NCI-H446 (cell line): ENCODE results near the gene PLAC9.
A peak's percentile ranks its signal among the peaks of the same experiment; 100 is the strongest.

ENCODE experiments used
- DNase-seq, 2 experiments: peaks; one replicate each; lab custom pipeline; 2025; lab: John Stamatoyannopoulos, UW

PLAC9 gene

GRCh38 chr10:80160361-80161320 lies 28.1 kb downstream of the PLAC9 start:
- DNase-seq: no peak

- no peak for DNase-seq
These were observed 29.0 kb downstream of the PLAC9 start for GRCh38 chr10:80161321-80162083.

GRCh38 chr10:80163741-80164341 lies 31.3 kb downstream of the PLAC9 start:
- peak in 1 of 2 experiments; percentile 5 for DNase-seq

DNA sequence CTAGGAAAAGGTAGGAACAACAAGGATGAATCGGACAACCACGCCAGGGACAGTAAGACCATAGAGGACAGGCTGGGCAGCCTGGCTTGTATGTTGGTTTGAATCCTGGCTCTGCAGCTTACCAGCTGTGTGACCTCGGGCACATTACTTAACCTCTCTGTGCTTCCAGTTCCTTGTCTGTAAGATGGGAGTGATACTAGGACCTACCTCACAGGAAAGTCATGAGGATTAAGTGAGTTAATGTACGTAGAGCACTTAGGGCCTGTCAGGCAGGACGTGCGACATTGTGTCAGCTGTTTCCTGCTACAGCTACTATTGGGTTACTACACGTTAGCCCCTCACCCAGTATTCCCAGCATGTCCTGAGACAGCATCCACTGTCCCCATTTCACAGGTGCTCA lies 32.1 kb downstream of the PLAC9 start:
- no peak for DNase-seq

- no peak for DNase-seq
These were observed 32.6 kb downstream of the PLAC9 start for GRCh38 chr10:80165173-80165572.

- DNase-seq: no peak
These were observed 34.3 kb downstream of the PLAC9 start for GRCh38 chr10:80166581-80167470.

GRCh38 chr10:80167471-80168161 lies 35.1 kb downstream of the PLAC9 start:
- DNase-seq: no peak

GRCh38 chr10:80168162-80168511 lies 35.6 kb downstream of the PLAC9 start:
- no peak for DNase-seq

DNA sequence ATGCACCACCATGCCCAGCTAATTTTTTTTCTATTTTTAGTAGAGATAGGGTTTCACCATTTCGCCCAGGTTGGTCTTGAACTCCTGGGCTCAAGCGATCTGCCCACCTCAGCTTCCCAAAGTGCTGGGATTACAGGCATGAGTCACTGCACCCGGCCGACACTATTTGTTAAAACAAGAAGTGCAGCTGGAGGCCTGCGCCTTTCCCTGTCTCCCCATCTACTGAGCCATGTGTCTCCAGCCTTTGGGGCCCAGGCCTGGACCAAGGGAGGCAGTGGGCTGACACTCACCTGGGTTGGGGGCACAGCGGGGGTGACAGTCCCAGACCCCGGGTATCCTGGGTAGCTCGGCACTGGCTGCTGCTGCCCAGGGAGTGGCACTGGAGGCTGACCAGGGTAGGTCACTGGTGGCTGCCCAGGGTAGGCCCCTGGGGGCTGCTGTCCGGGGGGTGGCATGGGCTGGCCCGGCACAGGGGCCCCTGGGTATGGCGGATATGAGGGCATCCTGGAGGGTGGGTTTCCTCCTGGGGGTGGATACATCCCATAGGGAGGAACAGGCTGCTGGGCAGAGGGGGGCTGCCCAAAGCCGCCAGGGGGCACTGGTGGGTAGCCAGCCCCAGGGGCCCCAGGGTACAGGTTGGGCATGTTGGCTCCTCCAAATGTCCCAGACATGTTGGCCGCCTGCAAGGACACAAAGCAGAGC lies 36.3 kb downstream of the PLAC9 start:
- no peak for DNase-seq

DNA sequence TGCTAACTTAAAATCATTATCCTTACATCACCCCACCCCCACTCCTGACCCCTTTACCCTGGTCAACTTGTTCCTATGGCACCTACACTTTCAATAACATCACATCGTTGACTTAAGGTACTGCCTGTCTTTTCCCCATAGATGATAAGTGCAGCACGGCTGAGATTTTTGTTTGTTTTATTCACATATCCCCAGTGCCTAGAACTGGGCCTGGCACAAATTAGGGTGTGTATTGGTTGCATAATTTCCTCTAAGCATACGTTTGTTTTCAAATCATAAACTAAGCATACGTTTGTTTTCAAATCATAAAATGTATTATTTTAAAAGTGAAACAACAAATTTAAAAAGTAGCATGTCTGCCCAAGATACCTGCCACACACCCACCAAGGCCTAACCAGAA lies 37.5 kb downstream of the PLAC9 start:
- DNase-seq: no peak

- DNase-seq: no peak
These were observed 38.1 kb downstream of the PLAC9 start for GRCh38 chr10:80170641-80171040.

DNA sequence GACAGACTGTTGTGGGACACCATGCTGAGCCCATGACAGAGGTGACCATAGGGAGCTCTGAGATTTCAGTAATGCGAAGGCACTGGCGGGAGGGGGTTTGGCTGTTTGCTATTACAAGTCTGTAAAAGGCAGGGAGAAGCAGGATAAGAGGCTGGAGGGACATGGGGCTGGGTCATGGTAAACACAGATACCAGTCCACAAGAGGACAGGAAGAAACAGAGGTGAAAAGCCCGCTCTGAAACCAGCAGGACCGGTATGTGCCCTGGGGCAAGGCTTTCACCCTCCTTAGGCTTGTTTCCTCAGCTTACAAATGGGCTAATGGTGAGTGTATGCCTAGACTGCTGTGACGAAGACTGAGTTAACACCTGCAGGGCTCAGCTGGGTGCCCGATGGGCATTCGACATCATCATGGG lies 38.7 kb downstream of the PLAC9 start:
- no peak for DNase-seq

- no peak for DNase-seq
These were observed 40.4 kb downstream of the PLAC9 start for GRCh38 chr10:80172896-80173295.

DNA sequence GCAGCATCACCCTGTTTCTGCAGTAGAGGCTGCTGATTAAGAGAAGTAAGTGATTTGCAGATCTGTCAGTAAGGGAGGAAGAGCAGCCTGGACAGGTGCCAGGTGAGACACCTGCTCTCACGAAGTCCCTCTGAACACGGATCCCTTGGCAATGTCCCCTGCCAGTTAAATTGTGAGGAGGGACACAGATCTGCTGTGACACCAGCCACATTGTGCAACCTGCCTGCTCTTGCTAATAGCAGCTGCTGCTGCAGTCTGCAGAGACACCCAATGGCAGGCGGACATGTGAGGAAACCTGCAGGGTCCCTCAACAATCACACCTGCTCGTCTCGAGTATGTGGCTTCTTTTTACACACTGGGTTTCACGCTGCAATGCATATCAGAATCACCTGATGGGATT lies 40.9 kb downstream of the PLAC9 start:
- DNase-seq: no peak

DNA sequence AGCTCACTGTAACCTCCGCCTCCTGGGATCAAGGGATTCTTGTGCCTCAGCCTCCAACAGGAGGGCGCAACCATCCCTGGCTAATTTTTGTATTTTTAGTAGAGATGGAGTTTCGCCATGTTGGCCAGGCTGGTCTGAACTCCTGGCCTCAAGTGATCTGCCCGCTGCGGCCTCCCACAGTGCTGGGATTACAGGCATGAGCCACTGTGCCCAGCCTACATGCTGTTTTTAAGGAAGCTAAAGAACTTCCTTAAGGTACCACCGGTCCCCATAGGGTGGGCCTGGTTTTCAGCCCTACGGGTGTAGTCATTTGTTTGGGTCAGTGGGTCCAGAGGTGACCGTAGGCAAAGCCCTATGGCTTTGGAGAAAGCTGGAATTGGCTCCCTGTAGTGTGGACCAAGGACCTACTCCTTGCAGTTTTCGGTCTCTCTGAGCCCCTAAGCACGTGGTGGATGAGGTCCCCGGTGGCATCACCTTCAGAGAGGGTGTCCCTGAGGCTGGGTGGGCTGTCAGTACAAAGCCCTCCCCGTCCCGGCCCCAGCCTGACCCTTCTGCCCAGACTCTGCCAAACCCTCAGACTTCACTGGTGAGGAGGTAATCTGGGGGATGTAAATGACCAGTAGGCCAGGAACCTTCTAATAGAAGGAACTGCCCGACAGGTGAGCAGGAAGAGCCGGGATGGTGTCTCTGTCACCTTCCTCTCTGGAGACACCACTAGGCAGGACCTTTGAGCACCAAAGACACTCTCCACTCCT lies 42.3 kb downstream of the PLAC9 start:
- DNase-seq: no peak

DNA sequence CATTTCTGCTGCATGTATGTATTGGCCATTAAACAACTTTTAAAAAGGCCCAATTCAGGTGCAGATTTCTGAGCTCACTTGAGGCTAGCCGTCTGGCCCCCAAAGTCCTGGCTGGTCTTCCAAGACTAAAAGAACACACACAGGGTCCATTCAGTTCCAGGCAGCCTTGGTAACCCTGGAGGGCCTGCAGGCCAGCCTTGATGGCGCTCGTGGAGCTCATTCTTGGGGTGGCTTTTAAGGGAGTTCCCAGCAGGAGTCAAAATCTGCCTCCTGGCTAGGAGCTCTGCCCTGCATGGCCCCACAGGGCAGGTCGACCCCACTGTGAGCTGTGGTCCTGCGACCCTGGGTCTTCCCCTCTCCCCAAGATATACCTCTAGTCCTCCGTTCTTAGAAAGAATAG lies 44.0 kb downstream of the PLAC9 start:
- no peak for DNase-seq

DNA sequence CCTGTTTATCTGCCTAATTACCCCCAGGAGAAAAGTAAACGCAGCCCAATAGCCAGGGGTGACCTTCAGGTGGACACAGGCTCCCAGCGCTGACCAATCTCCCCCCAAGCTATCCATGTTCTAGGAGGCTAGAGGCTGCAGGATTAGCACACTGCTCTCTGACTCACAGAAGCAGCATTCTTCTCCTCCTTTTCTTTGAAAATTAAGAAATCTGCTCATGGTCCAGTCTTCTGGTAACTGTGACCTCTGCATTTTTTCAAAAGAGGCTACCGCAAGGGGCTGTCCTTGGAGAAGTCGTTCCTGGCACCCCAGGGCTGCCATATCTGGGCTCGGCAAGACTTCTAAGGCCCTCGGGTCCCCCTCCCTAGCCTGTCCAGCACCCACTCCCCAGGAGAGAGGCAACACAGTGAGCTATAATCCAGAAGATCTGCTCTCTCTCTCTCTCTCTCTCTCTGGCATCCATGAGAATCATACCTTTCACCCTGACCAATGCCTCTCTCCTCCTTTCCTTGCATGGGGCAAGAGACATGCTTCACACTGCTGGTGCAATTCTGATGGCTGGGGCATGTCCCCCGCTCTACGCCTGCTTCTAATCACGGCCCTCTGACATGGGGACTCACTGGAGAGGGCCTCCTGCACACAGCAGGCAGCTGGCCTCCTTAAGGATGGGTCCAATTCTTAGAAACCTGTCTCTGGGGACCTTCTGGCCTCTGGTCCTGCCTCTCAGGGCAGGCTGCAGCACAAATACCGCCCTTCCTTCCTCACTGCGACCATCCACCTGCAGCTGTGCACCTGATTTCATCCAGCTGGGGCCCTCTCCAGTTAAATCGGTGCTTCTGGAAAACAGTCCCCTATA lies 45.5 kb downstream of the PLAC9 start:
- no peak for DNase-seq

DNA sequence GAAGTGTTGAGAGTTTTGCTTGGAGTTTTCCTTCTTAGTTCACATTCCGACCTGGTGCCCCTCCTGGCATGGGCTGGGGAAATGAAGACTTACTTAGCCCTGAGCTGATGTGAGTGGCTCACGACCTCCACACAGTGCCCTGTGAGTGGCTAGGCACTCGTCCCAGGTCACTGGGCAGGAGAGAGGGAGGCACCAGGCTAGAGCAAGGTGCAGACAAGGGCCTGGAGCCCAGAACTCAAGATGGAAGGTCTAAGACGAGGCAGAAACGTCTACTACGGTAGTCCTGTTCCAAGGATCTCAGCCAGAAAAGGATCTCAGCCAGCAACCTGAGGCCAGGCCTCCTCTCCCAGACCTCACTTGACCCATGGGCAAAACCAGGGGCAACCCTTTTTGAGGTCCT lies 50.5 kb downstream of the PLAC9 start:
- DNase-seq: no peak

DNA sequence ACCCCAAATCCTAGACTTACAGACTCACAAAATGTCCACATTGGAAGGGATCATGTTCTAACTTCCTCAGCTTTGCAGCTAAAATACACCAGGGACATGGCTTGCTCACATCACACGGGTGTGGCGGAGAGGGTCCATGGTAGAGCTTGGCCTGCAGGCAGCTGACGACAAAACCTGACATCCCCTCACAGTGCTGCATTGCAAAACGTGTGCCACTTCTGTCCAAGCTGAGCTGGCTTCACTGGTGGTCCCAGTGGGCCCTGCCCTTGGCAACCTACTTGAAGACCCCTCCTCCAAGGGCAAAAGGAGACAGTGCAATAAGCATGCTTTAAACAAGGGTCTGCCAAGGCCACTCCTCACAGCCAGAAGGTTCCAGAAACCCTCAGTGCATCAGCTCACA lies 50.9 kb downstream of the PLAC9 start:
- DNase-seq: no peak
